IPS-20b (cell line): Measurements from ENCODE around the gene PSORS1C2.
"Not testable (repeated sequence)": the region's sequence is repeated elsewhere in the genome, so short reads cannot be mapped to it uniquely, and the experiment has no call there.

ENCODE experiments used
- H3K27ac ChIP-seq: one replicate; pipeline ENCODE4 v1.5.1; 2013; ENCODE audit warnings: low read length
- H3K27me3 ChIP-seq: 2 replicates; pipeline ENCODE4 v1.6.1; 2013; ENCODE audit warnings: mild to moderate bottlenecking, low read length, inconsistent platforms; ENCODE audit not compliant: insufficient read depth
- H3K36me3 ChIP-seq: 2 replicates; pipeline ENCODE4 v1.6.1; 2013; ENCODE audit warnings: low read depth, mild to moderate bottlenecking, inconsistent platforms, low read length, moderate library complexity; ENCODE audit not compliant: insufficient read depth
- H3K4me1 ChIP-seq: 2 replicates; pipeline ENCODE4 v1.6.1; 2013; ENCODE audit warnings: mild to moderate bottlenecking, control low read depth, inconsistent platforms, low read length, moderate library complexity; ENCODE audit not compliant: insufficient read depth
- H3K4me3 ChIP-seq: 2 replicates; pipeline ENCODE4 v1.5.1; 2013; ENCODE audit warnings: mild to moderate bottlenecking, low read length, inconsistent platforms
- H3K9ac ChIP-seq: 2 replicates; pipeline ENCODE4 v1.6.1; 2013; ENCODE audit warnings: low read depth, mild to moderate bottlenecking, inconsistent platforms, low read length, moderate library complexity
- H3K9me3 ChIP-seq: 2 replicates; pipeline ENCODE4 v1.6.1; 2013; ENCODE audit warnings: mild to moderate bottlenecking, low read depth, low read length, inconsistent platforms; ENCODE audit not compliant: insufficient read depth

PSORS1C2 gene

GRCh38 chr6:31164475-31165063 is 25.7 kb upstream of the PSORS1C2 start:
- H3K27ac ChIP-seq, H3K4me1 ChIP-seq, H3K9me3 ChIP-seq, H3K4me3 ChIP-seq, H3K27me3 ChIP-seq, H3K9ac ChIP-seq: not testable (repeated sequence)
- H3K36me3 ChIP-seq: peaks cover 68% of the 10 kb centered on the region

GRCh38 chr6:31163922-31164321 is 25.1 kb upstream of the PSORS1C2 start:
- Histone ChIP-seq H3K4me1 (peaks cover 10% of the 10 kb centered on the region; the same call in 1 of the 2 replicates), H3K36me3 (peaks cover 68% of the 10 kb centered on the region), H3K4me3 (no peak overlapping the region), H3K27ac (no peak overlapping the region), H3K27me3 (no peaks in the 10 kb centered on the region), H3K9me3 (no peaks in the 10 kb centered on the region), H3K9ac (no peak overlapping the region)

GRCh38 chr6:31162463-31163165 is 23.7 kb upstream of the PSORS1C2 start:
- Histone ChIP-seq H3K9me3 (no peaks in the 10 kb centered on the region), H3K27ac (no peak overlapping the region), H3K9ac (no peak overlapping the region), H3K4me1 (peaks cover 10% of the 10 kb centered on the region; the same call in 1 of the 2 replicates), H3K27me3 (no peaks in the 10 kb centered on the region), H3K4me3 (no peak overlapping the region), H3K36me3 (peaks cover 58% of the 10 kb centered on the region)

GRCh38 chr6:31161216-31162126 is 22.6 kb upstream of the PSORS1C2 start:
- Histone ChIP-seq H3K27me3 (no peaks in the 10 kb centered on the region), H3K9me3 (no peaks in the 10 kb centered on the region), H3K27ac (no peak overlapping the region), H3K36me3 (peaks cover 50% of the 10 kb centered on the region), H3K4me1 (peaks cover 17% of the 10 kb centered on the region; the same call in 1 of the 2 replicates), H3K9ac (no peak overlapping the region), H3K4me3 (no peak overlapping the region)

GRCh38 chr6:31158863-31159855 is 20.3 kb upstream of the PSORS1C2 start:
- H3K36me3 ChIP-seq: peaks cover 52% of the 10 kb centered on the region
- no peak overlapping the region for H3K27ac ChIP-seq
- H3K9ac ChIP-seq: peak overlapping the region; percentile 34; the same call in 1 of the 2 replicates
- H3K27me3 ChIP-seq: no peaks in the 10 kb centered on the region
- H3K4me3 ChIP-seq: peak overlapping the region; percentile 90
- no peaks in the 10 kb centered on the region for H3K9me3 ChIP-seq
- H3K4me1 ChIP-seq: peaks cover 7% of the 10 kb centered on the region; the same call in 1 of the 2 replicates

GRCh38 chr6:31158140-31158862 is 19.4 kb upstream of the PSORS1C2 start, which contains the start of gene TCF19:
Gene TCF19, plus strand, starts transcription at chr6:31158589. Its CDS starts 881 bp downstream, at chr6:31159470.
- Histone ChIP-seq H3K27ac (no peak within 1 kb of the TSS), H3K36me3 (peaks cover 47% of the 10 kb centered on the region), H3K4me3 (peak within 1 kb of the TSS; percentile 90), H3K9me3 (no peaks in the 10 kb centered on the region), H3K27me3 (no peaks in the 10 kb centered on the region), H3K9ac (peak within 1 kb of the TSS; percentile 90; the same call in 1 of the 2 replicates), H3K4me1 (peaks cover 7% of the 10 kb centered on the region; the same call in 1 of the 2 replicates)

GRCh38 chr6:31157513-31158139 is 18.8 kb upstream of the PSORS1C2 start, which contains the start of gene CCHCR1:
Gene CCHCR1, minus strand, starts transcription at chr6:31157802. Its CDS starts 202 bp downstream, at chr6:31157600.
- H3K4me3 ChIP-seq: peak within 1 kb of the TSS; percentile 90
- H3K9me3 ChIP-seq: no peaks in the 10 kb centered on the region
- no peak within 1 kb of the TSS for H3K27ac ChIP-seq
- H3K4me1 ChIP-seq: peaks cover 7% of the 10 kb centered on the region; the same call in 1 of the 2 replicates
- H3K36me3 ChIP-seq: peaks cover 41% of the 10 kb centered on the region
- H3K9ac ChIP-seq: peak within 1 kb of the TSS; percentile 90; the same call in 1 of the 2 replicates
- H3K27me3 ChIP-seq: no peaks in the 10 kb centered on the region

GRCh38 chr6:31156641-31157040 is 17.8 kb upstream of the PSORS1C2 start:
- no peak overlapping the region for H3K27ac ChIP-seq
- no peaks in the 10 kb centered on the region for H3K27me3 ChIP-seq
- H3K9me3 ChIP-seq: no peaks in the 10 kb centered on the region
- peaks cover 7% of the 10 kb centered on the region; the same call in 1 of the 2 replicates for H3K4me1 ChIP-seq
- no peak overlapping the region for H3K4me3 ChIP-seq
- peaks cover 31% of the 10 kb centered on the region for H3K36me3 ChIP-seq
- H3K9ac ChIP-seq: no peak overlapping the region

- Histone ChIP-seq H3K27me3 (no peaks in the 10 kb centered on the region), H3K4me1 (peaks cover 7% of the 10 kb centered on the region; the same call in 1 of the 2 replicates), H3K9ac (no peak overlapping the region), H3K9me3 (no peaks in the 10 kb centered on the region), H3K36me3 (peaks cover 42% of the 10 kb centered on the region), H3K27ac (no peak overlapping the region), H3K4me3 (no peak overlapping the region)
Measured at GRCh38 chr6:31154436-31154835, 15.6 kb upstream of the PSORS1C2 start.

GRCh38 chr6:31152781-31153180 is 13.9 kb upstream of the PSORS1C2 start:
- Histone ChIP-seq H3K27ac (no peak overlapping the region), H3K27me3 (no peaks in the 10 kb centered on the region), H3K4me3 (no peak overlapping the region), H3K4me1 (peaks cover 7% of the 10 kb centered on the region; the same call in 1 of the 2 replicates), H3K9ac (no peak overlapping the region), H3K36me3 (peaks cover 47% of the 10 kb centered on the region), H3K9me3 (no peaks in the 10 kb centered on the region)
